Kidney (tissue), 14 donors: ENCODE measurements around the gene EID3. TPM values are rescaled to one million over a fixed set of nuclear protein-coding genes. Genes with fewer than 3 reads are reported as not detected.

Experiments
- DNase-seq, 5 donors: peaks; one replicate each; pipeline ENCODE4 v3.0.0-alpha.2; 2013 to 2020
- FAIRE-seq: peaks from 2 replicates; lab custom pipeline; 2012; peaks lifted over from hg19 to GRCh38; lab: Jason Lieb, UNC
- H3K27ac ChIP-seq, 2 donors: one replicate each; pipeline ENCODE4 v1.7.0; 2013; ENCODE audit warnings: low read depth in 2 of 2, low read length in 2 of 2, inconsistent platforms in 1 of 2
- H3K27me3 ChIP-seq: one replicate; pipeline ENCODE4 v1.7.1; 2013; ENCODE audit warnings: low read length, inconsistent platforms; ENCODE audit not compliant: control insufficient read depth, insufficient read depth
- H3K36me3 ChIP-seq, 3 donors: one replicate each; pipeline versions ENCODE4 v1.7.0 to v1.7.1; 2013; ENCODE audit warnings: low read length in 3 of 3, control low read depth in 1 of 3, inconsistent platforms in 1 of 3; ENCODE audit not compliant: insufficient read depth in 3 of 3, control insufficient read depth in 2 of 3
- H3K4me1 ChIP-seq, 3 donors: one replicate each; pipeline versions ENCODE4 v1.7.0 to v1.7.1; 2013; ENCODE audit warnings: low read length in 3 of 3, inconsistent platforms in 1 of 3, low read depth in 1 of 3; ENCODE audit not compliant: control insufficient read depth in 2 of 3, insufficient read depth in 2 of 3
- H3K4me3 ChIP-seq, 3 donors: one replicate each; pipeline versions ENCODE4 v1.7.0 to v1.8.1; 2013; ENCODE audit warnings: low read length in 3 of 3, control low read depth in 1 of 3, inconsistent platforms in 1 of 3
- H3K9ac ChIP-seq, 3 donors: one replicate each; pipeline versions ENCODE4 v1.7.0 to v1.7.1; 2013; ENCODE audit warnings: low read length in 3 of 3, control low read depth in 1 of 3, inconsistent platforms in 1 of 3
- H3K9me3 ChIP-seq, 3 donors: one replicate each; pipeline versions ENCODE4 v1.7.0 to v1.7.1; 2013; ENCODE audit warnings: low read length in 3 of 3, control low read depth in 1 of 3, inconsistent platforms in 1 of 3; ENCODE audit not compliant: control insufficient read depth in 2 of 3, insufficient read depth in 1 of 3
- CTCF ChIP-seq: IDR thresholded peaks from 3 replicates; pipeline ENCODE4 v1.5.1; 2012; ENCODE audit warnings: mild to moderate bottlenecking, moderate library complexity, borderline replicate concordance; ENCODE audit not compliant: insufficient read depth; ENCODE audit errors: extremely low read depth
- intact Hi-C: fragments of 100-400 bp; cut with DNase I; formaldehyde crosslinking; loops from one replicate; pipeline ENCODE4 v1.11.1; 2022
- polyA plus RNA-seq: library from polyadenylated mRNA; stranded (reverse); fragments of 350-450 nt; fragmentation: Illumina TruSeq; extraction: RNeasy Lipid Tissue Mini Kit (QIAGEN cat#74804); gene quantifications from one replicate; pipeline ENCODE4 v1.2.3, GENCODE V29; 2014; ENCODE audit warnings: low read depth, low replicate concordance; ENCODE audit not compliant: insufficient read depth
- total RNA-seq: library from RNA; stranded (reverse); fragmentation: NEBNext Ultra II Directional; extraction: Animal tissue kit (Norgen Biotek cat#: 25700); gene quantifications from one replicate; pipeline ENCODE4 v1.2.1, GENCODE V29; 2021
- donor health status: control.
- donor health status: control.
- donor health status: control.
- donor health status: control.
- donor health status: control.
- donor health status: DM: yes; HTN: yes; CAD: no.
- donor health status: Normal renal cell carcinoma (clear cell type).

EID3 gene
- total and polyA plus RNA-seq, 2 donors from 2014 or later = 0.90 to 5.0 TPM

- intact Hi-C loops = no loop called here
- H3K4me1 ChIP-seq = peaks cover 0 to 6% (median 5%) of the 10 kb centered on the region in 3 donors
- TF ChIP-seq CTCF = no peak
- H3K9me3 ChIP-seq = no peaks in the 10 kb centered on the region
- H3K27ac ChIP-seq = no peak overlapping the region
- no peak for FAIRE-seq
- no peak overlapping the region for H3K9ac ChIP-seq
- no peak for DNase-seq
- H3K36me3 ChIP-seq = peaks cover 0 to 8% (median 0%) of the 10 kb centered on the region in 3 donors
- H3K4me3 ChIP-seq = no peak overlapping the region
- no peaks in the 10 kb centered on the region for H3K27me3 ChIP-seq
Measured at GRCh38 chr12:104295954-104296353, 7.6 kb upstream of the EID3 start.

GRCh38 chr12:104296718-104297117 lies 6.8 kb upstream of the EID3 start:
- FAIRE-seq (no peak), DNase-seq (no peak)
- H3K9me3 ChIP-seq = no peaks in the 10 kb centered on the region
- no peak for TF ChIP-seq CTCF
- no peak overlapping the region for H3K9ac ChIP-seq
- peaks cover 0 to 8% (median 0%) of the 10 kb centered on the region in 3 donors for H3K36me3 ChIP-seq
- no peak overlapping the region for H3K4me3 ChIP-seq
- no peaks in the 10 kb centered on the region for H3K27me3 ChIP-seq
- H3K4me1 ChIP-seq = peaks cover 0 to 6% (median 5%) of the 10 kb centered on the region in 3 donors
- H3K27ac ChIP-seq = no peak overlapping the region
- intact Hi-C loops = no loop called here

GRCh38 chr12:104297477-104298113 lies 5.9 kb upstream of the EID3 start:
- TF ChIP-seq CTCF = no peak
- Histone ChIP-seq H3K4me1 (peaks cover 0 to 6% (median 5%) of the 10 kb centered on the region in 3 donors), H3K27ac (no peak overlapping the region), H3K27me3 (no peaks in the 10 kb centered on the region), H3K9ac (no peak overlapping the region), H3K9me3 (no peaks in the 10 kb centered on the region), H3K4me3 (no peak overlapping the region), H3K36me3 (peaks cover 0 to 7% (median 0%) of the 10 kb centered on the region in 3 donors)
- no peak for FAIRE-seq
- intact Hi-C loops = no loop called here
- no peak for DNase-seq
